Fibroblast of mammary gland (primary cell): ENCODE results near the gene AQP11.

ENCODE experiments used
- DNase-seq: peaks from one replicate; pipeline ENCODE4 v3.0.0-alpha.2; 2010; ENCODE audit warnings: low read depth
- H3K4me3 ChIP-seq: 2 replicates; pipeline ENCODE4 v1.5.1; 2011; ENCODE audit warnings: low read depth, mild to moderate bottlenecking, low read length, moderate library complexity; ENCODE audit not compliant: control insufficient read depth
- CTCF ChIP-seq: conservative IDR thresholded peaks from 2 replicates; pipeline ENCODE4 v1.5.1; 2011; ENCODE audit warnings: low read depth, low read length, inconsistent platforms; ENCODE audit not compliant: control insufficient read depth, insufficient read depth

The AQP11 gene

GRCh38 chr11:77557553-77557952 lies 32.2 kb upstream of the AQP11 start:
- peak; percentile 30 for TF ChIP-seq CTCF
- no peak overlapping the region for H3K4me3 ChIP-seq

GRCh38 chr11:77558380-77558779 lies 31.4 kb upstream of the AQP11 start:
- no peak overlapping the region for H3K4me3 ChIP-seq
- TF ChIP-seq CTCF, result no peak
- no peak for DNase-seq

More at GRCh38 chr11:77557553-77557952, 32.2 kb upstream of the AQP11 start:
- peak; percentile 31 for DNase-seq

- no peak for TF ChIP-seq CTCF
- peak; percentile 92 for DNase-seq
- H3K4me3 ChIP-seq, result no peak overlapping the region
Observed at GRCh38 chr11:77559686-77560401, 29.9 kb upstream of the AQP11 start.

- no peak overlapping the region for H3K4me3 ChIP-seq
- TF ChIP-seq CTCF, result no peak
- peak; percentile 62 for DNase-seq
Observed at GRCh38 chr11:77560605-77561004, 29.1 kb upstream of the AQP11 start.

GRCh38 chr11:77561257-77561656 lies 28.5 kb upstream of the AQP11 start:
- no peak for TF ChIP-seq CTCF
- DNase-seq, result no peak
- no peak overlapping the region for H3K4me3 ChIP-seq

GRCh38 chr11:77568306-77568705 lies 21.4 kb upstream of the AQP11 start:
- TF ChIP-seq CTCF, result no peak
- DNase-seq, result no peak
- H3K4me3 ChIP-seq, result no peak overlapping the region

GRCh38 chr11:77568916-77569675 lies 20.7 kb upstream of the AQP11 start:
- no peak for DNase-seq
- TF ChIP-seq CTCF, result no peak

More at GRCh38 chr11:77568916-77569675, 20.7 kb upstream of the AQP11 start:
- H3K4me3 ChIP-seq, result no peak overlapping the region
